Inflammatory macrophage treated with lipopolysaccharide for 4 hours (primary cell): ENCODE measurements around the gene GNAQ.
A peak's percentile ranks its signal among the peaks of the same experiment; 100 is the strongest.
"Not testable (repeated sequence)": the region's sequence is repeated elsewhere in the genome, so short reads cannot be mapped to it uniquely, and the experiment has no call there.

Experiments used
- DNase-seq: peaks from one replicate; pipeline ENCODE4 v3.0.0-alpha.2; 2020

The GNAQ gene

DNA sequence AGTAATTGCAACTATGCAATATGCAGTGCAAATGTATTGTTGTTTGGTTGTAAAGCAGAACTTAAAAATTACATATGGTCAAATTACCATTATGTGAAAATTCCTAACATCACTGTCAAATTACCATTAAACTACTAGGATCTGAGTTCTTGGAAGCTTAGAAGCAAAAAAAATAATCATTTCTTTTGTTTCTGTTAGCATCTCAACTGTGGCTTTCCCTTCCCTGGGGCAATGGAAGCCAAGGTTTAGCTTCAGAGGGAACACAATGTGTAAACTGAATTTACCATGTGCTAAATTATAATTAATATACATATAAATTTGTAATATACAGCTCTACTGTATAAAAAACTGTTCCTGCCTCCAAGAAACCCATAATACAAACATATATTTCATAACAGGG is 159.4 kb downstream of the GNAQ start:
- no peak for DNase-seq

DNA sequence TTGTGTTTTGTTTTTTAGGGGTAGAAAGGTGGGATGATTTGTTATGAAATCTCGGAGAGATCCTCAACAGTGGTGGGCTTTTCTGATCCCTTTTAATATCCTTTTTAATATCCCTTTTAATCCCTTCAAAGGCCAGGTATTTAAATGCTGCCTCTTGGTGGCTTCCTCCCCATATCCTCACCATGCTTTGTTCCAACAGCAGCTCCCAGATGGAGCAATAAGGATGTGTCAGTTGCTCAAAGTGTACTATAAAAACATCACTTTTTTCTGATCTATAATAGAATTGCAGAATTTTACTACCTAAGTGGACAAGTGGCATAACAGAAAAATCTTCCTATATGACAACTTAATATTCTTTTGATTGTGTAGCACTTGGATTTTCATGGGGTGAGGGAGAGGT is 160.1 kb downstream of the GNAQ start:
- DNase-seq: no peak

DNA sequence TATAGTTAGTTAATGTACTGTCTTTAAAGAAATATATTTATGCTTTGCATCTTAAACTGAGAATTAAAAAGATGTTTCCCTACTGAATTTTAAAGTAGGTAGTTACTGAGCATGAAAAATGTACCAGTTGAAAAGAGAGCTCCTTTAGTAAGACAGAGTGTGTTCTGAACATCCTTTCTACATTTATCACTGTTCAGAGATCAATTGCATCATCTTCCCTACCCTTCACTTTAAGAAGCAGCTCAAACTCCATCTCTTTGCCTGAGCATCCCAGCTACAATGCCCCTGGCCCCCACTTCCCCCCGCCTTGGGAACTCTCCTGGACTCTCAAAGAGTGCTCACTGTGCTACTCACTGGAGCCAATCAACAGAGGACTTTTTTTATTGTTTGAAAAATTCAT is 164.7 kb downstream of the GNAQ start:
- DNase-seq: no peak

DNA sequence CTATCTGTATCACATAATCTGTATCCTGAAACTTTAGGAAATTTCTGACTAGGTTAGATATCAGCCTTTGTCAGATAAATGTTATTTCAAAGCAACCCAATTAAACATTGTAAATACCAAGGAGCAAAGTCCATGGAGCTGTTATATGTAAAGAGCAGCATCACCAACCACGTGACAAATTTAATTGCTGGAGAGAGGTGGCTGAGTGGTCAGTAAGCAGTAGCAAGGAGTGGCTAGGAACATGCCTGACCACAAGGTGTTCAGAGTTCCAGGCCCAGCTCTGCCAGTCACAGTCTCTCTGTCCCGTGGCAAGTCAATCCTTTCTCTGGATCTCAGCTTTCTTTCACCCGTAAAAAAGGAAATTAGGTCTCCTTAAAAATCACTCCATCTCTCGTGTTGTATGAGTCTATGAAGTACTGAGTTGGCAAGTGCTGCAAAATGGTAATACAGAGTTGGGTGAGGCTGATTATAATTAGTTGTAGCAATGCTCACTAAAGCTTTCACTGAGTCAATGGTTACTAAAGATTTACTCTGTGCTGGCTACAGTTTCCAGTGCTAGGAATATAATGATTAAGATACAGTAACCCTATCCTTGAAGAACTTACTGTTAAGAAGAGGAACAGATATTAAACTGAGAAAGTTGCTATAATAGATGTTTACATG is 166.1 kb downstream of the GNAQ start:
- no peak for DNase-seq

DNA sequence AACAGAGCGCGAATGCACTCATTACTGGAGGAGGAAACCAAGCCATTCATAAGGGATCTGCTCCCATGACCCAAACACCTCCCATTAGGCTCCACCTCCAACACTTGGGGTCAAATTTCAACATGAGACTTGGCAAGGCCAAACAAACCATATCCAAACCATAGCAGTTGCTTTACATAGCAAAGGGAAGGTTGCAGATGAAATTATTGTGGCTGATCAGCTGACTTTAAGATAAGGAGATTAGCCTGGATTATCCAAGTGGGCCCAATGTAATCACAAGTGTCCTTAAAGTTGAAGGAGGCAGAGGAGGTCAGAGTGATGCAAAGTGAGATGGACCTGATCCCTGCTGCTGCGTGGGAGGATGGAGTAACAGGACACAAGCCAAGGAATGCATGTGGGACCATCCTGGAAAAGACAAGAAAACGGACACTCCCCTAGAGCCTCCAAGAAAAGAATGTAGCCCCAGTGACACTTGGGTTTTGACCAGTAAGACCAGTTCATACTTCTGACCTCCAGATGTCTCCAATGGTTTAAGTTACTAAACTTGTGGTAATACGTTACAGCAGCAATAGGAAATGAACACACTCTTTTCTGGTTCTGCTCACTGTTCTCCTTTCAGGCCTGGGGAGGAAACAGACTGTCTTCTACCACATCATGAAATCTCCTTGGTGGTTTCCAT is 167.3 kb downstream of the GNAQ start:
- peak; percentile 84 for DNase-seq

DNA sequence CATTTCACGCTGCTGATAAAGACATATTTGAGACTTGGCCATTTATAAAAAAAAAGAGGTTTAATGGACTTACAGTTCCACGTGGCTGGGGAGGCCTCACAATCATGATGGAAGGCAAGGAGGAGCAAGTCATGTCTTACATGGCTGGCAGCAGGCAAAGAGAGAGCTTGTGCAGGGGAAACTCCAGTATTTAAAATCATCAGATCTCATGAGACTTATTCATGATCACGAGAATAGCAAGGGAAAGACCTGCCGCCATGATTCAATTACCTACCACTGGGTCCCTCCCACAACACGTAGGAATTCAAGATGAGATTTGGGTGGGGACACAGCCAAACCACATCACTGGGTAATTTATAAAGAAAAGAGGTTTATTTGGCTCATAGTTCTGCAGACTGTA is 168.0 kb downstream of the GNAQ start:
- DNase-seq: not testable (repeated sequence)

DNA sequence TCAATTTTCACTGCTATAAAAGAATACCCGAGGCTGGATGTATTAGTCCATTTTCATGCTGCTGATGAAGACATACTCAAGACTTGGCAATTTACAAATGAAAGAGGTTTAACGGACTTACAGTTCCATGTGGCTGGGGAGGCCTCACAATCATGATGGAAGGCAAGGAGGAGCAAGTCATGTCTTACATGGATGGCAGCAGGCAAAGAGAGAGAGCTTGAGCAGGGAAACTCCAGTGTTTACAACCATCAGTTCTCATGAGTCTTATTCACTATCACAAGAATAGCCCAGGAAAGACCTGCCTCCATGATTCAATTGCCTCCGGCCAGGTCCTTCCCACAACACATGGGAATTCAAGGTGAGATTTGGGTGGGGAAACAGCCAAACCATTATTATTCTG is 170.7 kb downstream of the GNAQ start:
- not testable (repeated sequence) for DNase-seq

DNA sequence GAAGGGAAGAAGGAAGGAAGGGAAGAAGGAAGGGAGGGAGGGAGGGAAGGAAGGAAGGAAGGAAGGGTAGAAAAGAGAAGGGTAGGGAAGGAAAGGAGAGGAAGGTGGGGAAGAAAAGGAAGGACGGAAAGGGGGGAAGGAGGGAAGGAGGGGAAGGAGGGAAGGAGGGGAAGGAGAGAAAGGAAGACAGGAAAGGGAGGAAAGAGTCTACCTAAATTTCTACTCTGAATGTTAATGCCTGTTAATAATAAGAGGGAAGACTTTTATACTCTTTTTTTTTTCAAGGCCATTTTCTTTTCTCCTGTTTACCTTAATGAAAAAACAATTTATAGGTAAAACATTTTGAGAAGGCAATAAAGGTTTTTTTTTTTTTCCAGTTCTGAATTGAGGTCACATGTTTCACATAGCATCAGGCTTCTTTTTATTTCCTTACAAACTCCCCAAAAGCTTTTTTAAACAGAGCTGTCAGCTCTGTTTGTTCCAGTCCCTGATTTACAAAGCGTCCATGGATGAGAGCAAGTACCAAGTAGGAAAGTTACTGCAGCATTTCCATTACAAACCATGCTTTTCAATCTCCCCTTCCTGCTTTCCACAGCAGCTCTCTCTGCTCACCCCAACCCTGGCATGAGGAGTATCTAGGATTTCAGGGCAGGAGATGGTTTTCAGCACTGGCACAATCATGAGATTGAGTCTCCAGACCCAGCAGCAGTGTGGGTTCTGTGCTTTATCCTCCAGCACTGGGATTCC is 173.9 kb downstream of the GNAQ start:
- no peak for DNase-seq

DNA sequence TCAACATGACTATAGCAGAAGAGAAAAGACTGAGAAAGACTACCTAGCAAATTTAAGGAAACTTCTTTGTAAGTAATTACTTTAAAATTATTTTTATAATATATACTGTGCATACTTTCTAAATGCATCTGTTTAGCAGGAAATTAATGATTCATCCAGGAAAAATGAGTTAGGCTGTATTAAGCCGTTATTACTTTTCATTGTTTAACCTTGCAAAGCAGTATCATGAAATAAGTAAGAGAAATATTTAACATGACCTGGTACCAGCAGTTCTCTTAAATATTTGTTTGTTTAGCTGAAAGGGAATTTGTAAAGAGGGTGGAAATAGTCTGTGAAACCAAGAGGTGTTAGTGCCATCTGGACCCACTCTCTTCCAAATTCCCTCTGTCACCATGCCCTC is 175.0 kb downstream of the GNAQ start:
- DNase-seq: no peak

DNA sequence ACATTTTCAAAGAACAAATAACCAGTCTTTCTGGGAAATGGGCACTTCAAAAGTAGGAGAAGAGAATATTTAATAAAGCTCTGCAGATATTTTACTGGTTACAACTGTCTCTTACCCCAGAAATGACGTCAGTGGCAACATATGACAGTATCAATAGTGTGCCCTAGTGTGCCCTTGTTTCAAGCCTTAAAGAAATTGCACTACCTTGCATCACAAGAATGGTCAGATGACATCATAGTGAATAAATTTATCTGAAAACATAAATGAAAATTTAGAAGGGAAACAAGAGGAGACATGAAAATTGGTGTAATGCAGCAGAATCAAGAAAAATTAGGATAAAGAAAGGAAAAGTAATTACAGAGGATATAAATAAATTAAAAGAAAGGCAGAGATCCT is 176.7 kb downstream of the GNAQ start:
- peak; percentile 26 for DNase-seq

DNA sequence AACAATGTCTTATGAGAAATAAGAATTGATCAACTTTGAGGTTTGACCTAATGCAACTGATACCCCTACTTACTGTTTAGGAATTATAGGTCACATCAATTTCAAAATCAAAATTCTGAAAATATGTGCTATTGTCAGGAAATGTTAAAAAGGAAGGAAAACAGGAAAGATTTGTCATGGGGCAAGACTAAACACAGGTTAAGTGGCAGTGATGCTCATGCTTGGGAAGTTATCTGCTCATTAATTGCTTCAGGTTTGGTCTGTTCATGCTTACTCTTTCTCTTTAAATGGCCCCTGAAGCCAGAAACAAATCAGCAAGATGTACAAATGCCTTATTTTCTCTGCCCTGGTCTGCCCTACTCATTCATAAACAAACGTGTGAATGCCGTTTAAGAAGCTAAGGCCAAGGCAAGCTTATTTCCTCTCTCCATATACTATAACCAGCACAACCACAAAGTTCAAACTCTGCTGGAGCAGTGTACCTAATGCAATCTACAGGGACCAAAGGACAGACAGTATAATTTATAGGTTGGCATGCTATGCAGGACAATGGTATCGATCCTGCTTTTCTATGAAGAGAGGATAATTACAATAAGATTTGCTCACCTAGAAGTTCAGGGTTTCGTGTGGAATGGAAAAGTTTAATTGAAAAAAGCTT is 177.2 kb downstream of the GNAQ start:
- DNase-seq: no peak

DNA sequence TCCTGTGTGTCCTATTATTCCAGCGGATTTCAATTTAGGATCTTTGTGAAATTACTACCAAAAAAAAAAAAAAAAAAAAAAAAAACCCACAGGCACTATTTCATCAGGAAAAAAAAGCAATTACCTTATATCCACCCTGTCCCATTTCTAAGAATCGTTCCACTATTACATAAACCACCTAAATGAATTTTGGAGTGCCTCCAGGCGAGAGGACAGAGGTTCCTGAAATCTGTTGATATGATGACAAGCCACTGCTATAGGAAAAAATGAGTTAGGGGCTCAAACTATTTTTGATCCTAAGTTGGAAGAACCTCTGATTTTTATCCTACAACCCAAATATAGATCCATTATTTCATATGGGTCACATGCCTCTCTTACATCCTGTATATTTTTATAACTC is 177.9 kb downstream of the GNAQ start:
- no peak for DNase-seq

DNA sequence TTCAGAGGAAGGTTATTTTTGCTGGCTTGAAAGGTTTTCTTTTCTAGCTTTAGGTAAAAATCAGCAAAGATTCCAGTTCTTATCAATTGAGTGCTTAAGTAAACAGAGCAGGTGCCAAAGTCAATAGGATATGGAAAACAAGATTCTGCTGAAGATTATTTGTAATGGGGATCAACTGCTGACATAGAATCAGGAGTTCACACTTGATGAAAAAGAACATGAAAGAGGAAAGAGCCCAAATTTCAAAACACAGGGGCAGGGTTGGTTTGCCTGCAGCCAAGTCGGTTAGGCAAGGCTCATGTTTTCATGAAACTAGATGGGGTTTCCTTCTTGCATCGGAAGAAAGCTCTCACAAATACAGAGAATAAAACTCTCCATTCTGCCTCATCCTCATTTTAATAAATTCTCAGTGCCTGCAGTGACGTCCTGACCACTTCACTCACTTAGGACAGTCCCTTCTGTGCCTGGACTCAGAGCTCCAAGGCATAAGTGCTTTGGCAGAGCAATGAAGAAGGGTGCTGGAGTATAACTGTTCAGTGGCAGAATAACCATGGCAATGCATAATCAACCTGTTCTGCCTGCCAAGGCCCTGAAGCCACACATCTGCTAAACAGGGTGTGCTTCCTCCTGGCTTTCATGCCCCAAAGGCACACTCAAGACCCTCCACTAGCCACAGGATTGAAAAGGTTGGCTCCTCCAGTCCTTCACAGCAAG is 179.6 kb downstream of the GNAQ start:
- DNase-seq: peak; percentile 84

DNA sequence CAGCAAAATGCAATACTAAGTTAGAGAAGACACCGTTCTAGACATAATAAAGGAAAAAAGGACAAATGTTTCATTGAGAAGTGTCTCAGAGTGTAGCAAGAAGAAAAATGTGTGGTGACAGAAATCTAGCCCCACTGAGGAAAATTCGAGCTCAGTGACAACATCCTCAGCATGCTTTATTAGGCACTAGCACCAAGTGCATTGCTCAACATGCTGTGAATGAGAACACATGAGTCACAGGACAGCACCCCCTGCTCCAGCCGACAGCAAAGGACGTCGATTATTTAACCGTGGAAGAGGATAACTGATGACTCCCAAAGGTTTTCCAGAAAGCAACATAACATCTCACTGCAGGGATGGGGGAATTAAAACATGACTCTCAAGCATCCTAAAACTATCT is 182.7 kb downstream of the GNAQ start:
- DNase-seq: peak; percentile 90

DNA sequence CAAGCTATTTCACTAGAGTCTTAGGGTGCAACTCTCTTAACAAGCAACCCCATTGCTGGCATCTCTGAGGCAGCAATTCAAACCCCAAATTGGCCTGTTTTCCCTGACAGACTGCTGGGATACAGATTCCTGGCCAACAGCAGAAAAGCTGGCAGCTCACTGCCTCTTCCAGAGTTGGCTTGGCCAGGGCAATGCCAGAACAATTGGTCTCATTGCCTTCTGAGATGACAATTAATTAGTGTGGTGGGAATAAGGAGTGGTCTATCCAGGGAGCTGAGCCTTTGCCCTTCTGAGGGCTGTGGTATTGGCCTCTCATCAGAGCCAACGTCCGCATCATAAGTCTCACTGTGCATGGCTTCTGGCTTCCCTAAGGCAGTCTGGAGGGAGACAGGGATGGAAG is 183.2 kb downstream of the GNAQ start:
- no peak for DNase-seq

DNA sequence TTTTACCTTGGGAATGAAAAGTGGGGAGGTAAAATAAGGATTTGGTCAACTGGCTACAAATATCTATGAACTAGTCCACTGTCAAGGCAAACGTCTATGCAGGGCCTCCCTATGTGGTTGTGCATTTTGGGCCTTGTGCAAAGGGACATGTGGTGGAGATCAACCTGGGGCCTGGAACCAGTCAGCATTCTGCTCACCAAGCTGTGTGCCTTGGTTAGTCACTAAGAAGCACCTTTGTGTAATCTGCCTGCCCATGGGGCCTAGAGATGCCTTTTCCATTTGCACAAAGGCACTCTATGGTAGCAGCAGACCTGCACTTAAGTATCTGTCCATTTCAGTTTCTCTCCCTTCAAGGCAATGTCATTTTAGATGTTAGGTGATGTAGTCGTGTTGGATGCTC is 184.0 kb downstream of the GNAQ start:
- no peak for DNase-seq

DNA sequence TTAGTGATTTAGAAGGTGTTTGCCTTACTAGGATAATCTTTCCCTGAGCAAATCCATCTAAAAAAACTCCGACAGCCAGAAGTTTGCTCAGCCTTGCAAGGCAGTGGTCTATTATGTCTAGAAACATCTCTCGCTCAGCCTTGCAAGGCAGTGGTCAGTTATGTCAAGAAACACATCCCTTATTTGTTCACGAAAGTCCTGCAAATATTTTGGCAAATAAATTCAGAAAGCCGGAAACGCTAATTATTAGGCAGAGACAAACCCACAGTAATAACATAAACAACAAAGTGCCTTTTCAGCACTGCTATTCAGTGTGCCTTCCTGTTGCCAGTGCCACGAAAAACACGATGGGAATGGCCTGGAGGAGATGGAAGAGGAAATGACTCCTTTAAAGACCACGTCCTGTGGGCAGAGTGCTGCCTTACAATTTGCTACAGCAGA is 184.5 kb downstream of the GNAQ start:
- DNase-seq: no peak

DNA sequence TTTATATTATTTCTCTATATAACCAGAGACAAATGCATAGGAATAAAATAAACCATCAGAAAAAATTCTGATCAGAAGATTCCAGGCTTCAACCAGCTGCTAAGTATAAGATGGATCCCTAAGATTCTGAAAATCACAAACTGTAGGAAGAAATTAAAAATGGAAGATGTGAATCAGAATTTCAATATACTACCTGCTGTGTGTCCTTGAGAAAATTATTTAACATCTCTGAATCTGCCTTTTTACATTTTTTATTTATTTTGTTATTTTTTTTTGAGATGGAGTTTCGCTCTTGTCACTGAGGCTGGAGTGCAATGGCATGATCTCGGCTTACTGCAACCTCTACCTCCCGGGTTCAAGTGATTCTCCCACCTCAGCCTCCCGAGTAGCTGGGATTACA is 187.2 kb downstream of the GNAQ start:
- DNase-seq: no peak

DNA sequence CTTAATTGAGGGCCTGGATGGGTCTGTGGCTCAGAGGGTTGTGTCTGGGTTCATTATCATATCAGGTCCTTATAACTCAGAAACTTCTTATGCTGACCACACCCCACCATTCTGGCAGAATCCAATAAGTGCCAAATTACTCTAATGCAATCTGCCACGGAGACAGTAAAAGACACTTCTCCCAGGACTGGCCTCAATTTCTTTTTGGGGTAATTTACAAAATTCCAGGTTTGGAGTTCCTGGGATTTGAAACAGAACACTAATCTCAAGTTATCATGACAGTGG is 187.8 kb downstream of the GNAQ start:
- DNase-seq: no peak

DNA sequence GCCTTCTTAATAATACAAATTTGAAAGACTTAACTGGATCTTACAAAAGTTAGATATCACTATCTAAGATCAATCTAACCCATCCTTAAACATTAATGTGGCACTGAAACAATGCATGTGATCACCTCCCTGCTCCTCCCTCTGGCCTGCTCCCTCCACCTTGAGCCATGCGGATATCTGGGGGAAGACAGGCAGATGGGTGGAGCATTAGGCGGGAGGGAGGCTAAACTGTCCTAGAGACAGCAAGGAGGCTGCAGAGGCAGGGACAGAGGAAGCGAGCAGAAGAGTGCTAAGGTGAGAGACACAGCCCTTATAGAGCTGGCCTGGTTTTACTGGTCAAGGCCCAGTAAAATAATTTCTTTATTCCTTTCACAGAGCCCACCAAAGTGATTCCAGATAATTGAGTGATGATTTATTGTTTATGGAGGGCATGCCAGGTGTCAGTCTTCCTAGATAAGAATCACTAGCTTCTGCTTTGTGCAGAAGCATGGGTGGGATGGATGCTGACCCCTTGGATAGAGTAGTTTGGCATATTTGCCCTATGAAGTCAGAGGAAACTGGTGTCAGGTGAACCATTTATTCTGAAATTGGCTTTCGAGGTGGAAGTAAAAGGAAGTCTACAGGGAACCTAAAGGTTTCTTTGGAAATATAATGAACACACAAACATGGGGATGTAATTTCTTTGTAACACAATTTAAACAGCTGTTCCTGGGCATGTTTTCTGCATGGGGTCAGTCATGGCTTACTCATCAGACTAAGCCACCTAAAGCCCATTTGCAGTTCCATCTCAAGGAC is 188.3 kb downstream of the GNAQ start:
- no peak for DNase-seq

DNA sequence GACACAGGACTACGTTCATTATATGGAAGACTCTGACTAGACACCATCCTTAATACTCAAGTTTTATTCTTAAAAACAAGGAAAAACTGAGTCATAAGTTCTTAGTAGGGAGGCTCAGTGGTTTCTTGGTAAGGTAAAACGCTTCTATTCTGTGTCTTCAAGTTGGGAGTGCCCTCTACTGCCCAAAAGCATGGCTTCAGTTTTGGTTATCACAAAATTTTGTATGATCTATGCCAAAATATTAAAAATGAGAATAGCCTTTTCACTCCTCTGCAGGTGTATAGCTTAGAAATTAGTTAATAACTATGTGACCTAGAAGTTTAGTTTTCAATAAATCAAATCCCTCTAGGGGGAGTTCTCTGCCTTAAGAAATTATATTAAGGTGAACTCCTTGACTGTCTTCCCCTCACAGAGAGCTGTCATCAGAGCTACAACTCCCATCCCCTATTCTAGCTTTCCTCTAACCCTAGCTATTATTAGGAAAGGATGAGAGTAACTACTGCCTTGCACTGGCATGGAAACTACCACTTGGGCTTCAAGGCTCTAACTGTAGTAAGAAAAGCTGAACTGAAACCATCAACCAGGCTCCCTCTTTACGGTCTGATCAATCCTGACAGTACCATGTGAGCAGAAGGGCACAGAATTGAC is 189.7 kb downstream of the GNAQ start:
- DNase-seq: peak; percentile 60
